Measurements from ENCODE around the gene KIF4A.
"Not testable (repeated sequence)": the region's sequence is repeated elsewhere in the genome, so short reads cannot be mapped to it uniquely, and the experiment has no call there.

The KIF4A gene

GRCh38 chrX:70280573-70280972 is 9.3 kb upstream of the KIF4A start:
- no peak for DNase-seq (ENCODE audit: extremely low read depth in 1 of 2, low read depth in 1 of 2)

DNA sequence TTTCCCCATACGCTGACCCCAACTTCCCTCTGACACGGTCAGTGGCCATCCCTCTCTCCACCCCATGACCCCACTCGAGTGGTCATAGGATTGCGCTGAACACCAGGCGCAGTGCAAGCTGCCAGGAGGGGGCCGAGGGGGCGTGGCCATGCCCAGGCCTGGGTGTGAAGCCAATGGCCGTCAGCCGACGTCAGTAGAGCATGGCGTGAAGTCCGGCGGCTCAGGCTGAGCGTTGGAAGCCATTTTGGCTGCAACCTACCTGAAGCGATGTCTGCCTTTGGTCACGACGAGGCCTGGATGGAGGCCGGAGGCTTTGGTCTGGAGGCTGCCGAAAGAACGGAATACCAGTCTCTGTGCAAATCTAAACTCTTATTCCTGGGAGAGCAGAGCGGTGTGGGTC is 8.0 kb upstream of the KIF4A start, which contains the start of gene RAB41:
Gene RAB41 (plus strand): TSS at position 222 of the 400 bp plus-strand sequence. CDS start 46 bp downstream, at position 268.
- no peak for DNase-seq (ENCODE audit: extremely low read depth in 1 of 2, low read depth in 1 of 2)

GRCh38 chrX:70289168-70289792 is 624 bp upstream of the KIF4A start:
- no peak for DNase-seq (ENCODE audit: extremely low read depth in 1 of 2, low read depth in 1 of 2)

GRCh38 chrX:70292788-70293187 is 2.9 kb downstream of the KIF4A start:
- no peak for DNase-seq (ENCODE audit: extremely low read depth in 1 of 2, low read depth in 1 of 2)

GRCh38 chrX:70293621-70294020 is 3.7 kb downstream of the KIF4A start:
- no peak for DNase-seq (ENCODE audit: extremely low read depth in 1 of 2, low read depth in 1 of 2)

DNA sequence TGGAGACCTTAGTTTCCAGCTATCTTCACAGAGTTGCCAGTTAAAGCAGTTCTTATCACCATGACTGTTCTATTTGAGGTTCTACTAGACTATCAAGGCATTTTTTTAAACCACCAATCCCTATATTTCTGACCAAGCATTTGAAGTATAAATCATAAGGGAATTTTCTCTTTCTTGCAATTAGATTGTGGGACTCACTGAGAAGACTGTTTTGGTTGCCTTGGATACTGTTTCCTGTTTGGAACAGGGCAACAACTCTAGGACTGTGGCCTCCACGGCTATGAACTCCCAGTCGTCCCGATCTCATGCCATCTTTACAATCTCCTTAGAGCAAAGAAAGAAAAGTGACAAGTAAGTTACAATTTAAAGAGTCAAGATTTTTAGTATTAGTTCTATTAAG is 11.8 kb downstream of the KIF4A start:
- no peak for DNase-seq (ENCODE audit: extremely low read depth in 1 of 2, low read depth in 1 of 2)

DNA sequence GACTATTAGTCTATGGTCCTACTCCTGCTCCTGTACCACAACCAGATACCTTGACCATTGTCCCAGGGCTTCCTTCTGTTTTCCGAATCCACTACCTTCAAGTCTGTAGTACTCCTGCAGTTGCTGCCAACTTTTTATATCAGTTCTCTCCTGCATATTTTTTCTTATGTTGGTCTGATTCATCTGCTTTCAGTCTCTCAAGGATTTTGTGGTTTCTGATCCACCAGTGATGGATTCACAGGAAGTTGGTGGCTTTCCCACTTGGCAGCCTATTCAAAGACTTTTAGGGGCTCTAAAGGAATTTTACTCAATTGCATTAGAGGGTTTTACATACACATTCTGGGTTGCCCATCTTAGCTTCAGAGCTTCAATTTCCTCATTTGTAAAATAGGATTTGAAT is 23.6 kb downstream of the KIF4A start:
- no peak for DNase-seq (ENCODE audit: extremely low read depth in 1 of 2, low read depth in 1 of 2)

DNA sequence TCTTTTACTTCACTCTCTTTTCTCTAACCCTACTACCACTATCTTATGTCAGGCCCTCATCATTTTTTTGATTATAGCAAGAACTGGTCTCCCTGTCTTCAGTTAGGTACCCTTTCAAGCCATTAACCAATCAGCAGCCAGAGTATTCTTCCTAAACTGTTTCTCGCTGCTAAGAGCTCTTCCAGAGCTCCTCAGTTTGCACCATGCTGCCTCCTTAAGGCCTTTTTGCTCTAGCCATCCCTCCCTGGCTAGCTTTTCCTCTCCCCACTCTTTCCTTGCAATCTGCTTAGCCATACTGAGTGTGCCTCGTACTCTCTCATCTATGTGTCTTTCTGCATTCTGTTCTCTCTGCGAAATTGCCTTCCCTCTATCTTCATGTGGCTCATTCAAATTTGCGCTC is 32.9 kb downstream of the KIF4A start:
- DNase-seq (ENCODE audit: extremely low read depth in 1 of 2, low read depth in 1 of 2) = no peak

GRCh38 chrX:70323628-70324027 is 33.7 kb downstream of the KIF4A start:
- DNase-seq (ENCODE audit: extremely low read depth in 1 of 2, low read depth in 1 of 2) = not testable (repeated sequence)

- DNase-seq (ENCODE audit: extremely low read depth in 1 of 2, low read depth in 1 of 2) = no peak
These were observed 34.4 kb downstream of the KIF4A start for GRCh38 chrX:70324326-70324725.

DNA sequence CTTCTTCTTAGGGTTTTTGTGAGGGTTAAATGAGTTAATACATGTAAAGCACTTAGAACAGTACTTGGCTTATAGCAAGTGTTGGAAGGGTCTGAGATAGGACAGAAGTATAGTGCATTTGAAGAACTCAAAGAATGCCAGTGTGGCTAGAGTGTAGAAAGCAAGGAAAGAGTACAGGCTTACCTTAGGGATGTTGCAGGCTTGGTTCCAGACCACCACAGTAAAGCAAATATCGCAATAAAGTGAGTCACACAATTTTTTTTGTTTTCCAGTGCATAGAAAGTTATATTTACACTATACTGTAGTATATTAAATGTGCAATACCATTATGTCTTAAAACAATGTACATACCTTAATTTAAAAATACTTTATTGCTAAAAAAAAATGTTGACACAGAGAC is 41.3 kb downstream of the KIF4A start:
- no peak for DNase-seq (ENCODE audit: extremely low read depth in 1 of 2, low read depth in 1 of 2)

- DNase-seq (ENCODE audit: extremely low read depth in 1 of 2, low read depth in 1 of 2) = no peak
These were observed 42.7 kb downstream of the KIF4A start for GRCh38 chrX:70332600-70332999.

DNA sequence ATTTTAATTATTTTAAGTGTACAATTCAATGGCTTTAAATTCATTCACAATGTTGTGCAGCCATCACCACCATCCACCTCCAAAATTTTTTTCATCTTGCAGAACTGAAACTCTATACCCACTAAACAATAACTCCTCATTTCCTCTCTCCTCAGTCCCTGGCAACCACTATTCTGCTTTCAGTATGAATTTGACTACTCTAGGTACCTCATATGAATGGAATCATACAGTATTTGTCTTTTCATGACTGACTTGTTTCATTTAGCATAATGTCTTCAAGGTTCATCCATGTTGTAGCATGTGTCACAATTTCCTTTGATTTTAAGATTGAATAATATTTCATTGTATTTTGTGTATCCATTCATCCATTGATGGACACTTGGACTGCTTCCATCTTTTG is 46.9 kb downstream of the KIF4A start:
- no peak for DNase-seq (ENCODE audit: extremely low read depth in 1 of 2, low read depth in 1 of 2)

DNA sequence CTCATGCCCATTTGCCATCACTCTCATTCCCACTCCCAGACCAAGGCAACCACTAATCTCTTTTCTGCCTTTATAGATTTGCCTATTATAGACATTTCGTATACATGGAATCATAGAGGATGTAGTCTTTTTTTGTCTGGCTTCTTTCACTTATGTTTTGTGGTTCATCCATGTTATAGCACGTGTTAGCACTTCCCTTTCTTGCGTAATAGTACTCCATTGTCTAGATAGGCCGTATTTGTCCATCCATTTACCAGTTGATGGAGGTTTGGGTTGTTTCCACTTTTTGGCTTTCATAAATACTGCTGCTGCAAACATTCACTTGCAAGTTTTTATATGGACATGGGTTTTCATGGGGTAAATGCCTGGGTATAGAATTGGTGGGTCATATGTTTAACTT is 48.4 kb downstream of the KIF4A start:
- DNase-seq (ENCODE audit: extremely low read depth in 1 of 2, low read depth in 1 of 2) = no peak

DNA sequence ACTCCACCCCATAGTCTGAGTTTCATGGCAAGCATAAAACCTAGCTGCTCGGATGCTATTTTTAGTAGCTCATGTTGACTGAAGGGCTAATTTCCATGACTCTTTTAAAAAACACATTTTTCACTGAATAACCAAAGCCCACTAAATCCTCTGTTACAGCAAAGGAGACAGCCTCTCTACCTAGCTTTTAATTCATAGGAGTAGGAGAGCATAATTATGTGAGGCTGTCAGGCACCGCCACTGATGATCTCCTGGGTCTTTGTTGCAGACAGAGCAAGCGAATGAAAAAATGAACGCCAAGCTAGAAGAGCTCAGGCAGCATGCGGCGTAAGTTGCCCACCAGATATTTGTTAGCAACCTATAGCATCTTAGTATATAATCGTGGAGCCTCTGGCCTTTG is 53.5 kb downstream of the KIF4A start:
- no peak for DNase-seq (ENCODE audit: extremely low read depth in 1 of 2, low read depth in 1 of 2)

DNA sequence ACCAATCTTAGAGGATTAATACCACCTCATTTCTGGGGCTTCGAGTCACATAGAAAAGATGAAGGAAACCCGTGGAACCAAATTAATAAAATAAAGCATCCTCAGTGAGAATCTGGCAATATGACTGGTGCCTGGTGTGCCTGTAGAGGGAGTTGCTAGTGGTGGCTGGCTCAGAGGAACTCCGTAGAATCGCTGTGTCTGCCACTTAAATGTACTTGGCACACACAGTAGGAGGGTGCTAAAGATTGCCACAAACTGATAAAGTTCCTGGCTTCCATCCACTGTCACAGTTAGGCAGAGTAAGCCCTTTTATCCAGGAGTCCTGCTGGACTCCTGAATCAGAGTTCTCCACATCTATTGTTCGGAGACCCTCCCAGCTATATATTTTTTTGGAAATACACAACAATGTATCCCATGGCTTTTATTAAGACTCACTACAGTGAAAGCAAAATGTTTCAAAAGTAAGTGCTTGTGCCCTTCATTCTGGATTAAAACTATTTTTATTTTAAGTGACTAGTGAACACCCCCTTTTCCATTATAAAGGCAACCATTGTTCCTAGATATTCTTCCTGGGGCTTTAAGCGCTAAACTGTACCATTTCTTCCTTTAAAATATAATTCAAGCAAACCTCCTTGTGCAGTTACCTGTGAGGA is 56.6 kb downstream of the KIF4A start:
- no peak for DNase-seq (ENCODE audit: extremely low read depth in 1 of 2, low read depth in 1 of 2)

GRCh38 chrX:70348825-70349224 is 58.9 kb downstream of the KIF4A start:
- DNase-seq (ENCODE audit: extremely low read depth in 1 of 2, low read depth in 1 of 2) = not testable (repeated sequence)

DNA sequence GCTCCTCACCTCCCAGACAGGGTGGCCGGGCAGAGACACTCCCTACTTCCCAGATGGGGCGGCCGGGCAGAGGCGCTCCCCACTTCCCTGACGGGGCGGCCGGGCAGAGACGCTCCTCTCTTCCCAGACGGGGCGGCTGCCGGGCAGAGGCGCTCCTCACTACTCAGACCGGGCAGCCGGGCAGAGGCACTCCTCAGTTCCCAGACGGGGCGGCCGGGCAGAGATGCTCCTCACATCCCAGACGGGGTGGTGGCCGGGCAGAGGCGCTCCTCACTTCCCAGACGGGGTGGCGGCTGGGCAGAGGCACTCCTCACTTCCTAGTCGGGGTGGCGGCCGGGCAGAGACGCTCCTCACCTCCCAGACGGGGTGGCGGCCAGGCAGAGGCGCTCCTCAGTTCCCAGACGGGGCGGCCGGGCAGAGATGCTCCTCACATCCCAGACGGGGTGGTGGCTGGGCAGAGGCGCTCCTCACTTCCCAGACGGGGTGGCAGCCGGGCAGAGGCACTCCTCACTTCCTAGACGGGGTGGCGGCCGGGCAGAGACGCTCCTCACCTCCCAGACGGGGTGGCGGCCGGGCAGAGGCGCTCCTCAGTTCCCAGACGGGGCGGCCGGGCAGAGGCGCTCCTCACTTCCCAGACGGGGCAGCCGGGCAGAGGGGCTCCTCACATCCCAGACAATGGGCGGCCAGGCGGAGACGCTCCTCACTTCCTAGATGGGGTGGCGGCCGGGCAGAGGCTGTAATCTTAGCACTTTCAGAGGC is 59.6 kb downstream of the KIF4A start:
- not testable (repeated sequence) for DNase-seq (ENCODE audit: extremely low read depth in 1 of 2, low read depth in 1 of 2)

DNA sequence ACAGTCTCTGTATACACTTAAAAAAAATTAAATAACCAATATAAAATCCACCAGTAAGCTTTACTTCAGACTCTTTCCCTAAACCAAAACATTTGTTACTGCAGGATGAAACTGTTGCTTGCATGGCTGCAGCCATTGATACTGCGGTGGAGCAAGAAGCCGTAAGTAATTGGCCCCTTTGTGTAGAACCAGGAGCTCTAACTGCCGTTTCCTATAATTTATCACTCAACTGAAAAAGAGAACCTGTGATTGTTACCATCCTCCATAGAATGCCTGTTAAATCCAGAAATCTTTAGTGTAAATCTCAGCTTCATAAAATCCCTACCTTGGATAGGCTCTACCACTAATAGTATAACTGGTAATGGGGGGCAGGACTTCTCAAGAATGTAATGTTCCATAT is 62.6 kb downstream of the KIF4A start:
- no peak for DNase-seq (ENCODE audit: extremely low read depth in 1 of 2, low read depth in 1 of 2)

DNA sequence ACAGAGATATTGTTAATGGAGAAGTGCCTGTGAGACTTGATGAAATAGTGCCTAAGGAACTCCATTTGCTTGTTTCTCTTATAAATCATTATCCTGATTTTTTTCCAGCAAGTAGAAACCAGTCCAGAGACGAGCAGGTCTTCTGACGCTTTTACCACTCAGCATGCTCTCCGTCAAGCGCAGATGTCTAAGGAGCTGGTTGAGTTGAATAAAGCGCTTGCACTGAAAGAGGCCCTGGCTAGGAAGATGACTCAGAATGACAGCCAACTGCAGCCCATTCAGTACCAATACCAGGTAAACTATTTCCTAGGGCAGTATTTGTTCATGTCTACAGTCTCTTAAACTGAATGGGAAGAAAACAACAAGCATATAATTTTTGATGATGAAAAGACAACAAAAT is 63.6 kb downstream of the KIF4A start:
- DNase-seq (ENCODE audit: extremely low read depth in 1 of 2, low read depth in 1 of 2) = no peak

- DNase-seq (ENCODE audit: extremely low read depth in 1 of 2, low read depth in 1 of 2) = no peak
These were observed 64.8 kb downstream of the KIF4A start for GRCh38 chrX:70354716-70355115.

DNA sequence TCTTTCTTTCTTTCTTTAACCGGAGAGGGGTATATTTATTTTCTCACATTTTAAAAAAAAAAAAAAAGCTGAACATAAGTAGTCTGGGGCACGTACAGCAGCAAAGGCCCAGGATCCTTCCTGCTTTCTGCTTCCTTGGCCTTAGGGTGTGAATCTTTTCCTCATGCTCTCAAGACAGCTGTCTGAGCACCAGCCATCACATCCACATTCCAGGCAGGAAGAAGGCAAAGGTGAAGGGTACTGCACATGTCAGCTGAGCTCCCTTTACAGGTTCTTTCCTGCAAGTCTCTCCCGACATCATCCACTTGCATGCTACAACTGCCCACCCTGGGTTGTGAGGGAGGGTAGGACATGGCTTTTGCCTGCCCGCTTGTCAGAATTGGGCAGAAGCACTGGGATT is 69.6 kb downstream of the KIF4A start:
- no peak for DNase-seq (ENCODE audit: extremely low read depth in 1 of 2, low read depth in 1 of 2)

Data from stimulated activated CD8-positive, alpha-beta memory T cell treated with anti-CD3 and anti-CD28 coated beads, Interleukin-7, amount 100 ng/mL, for 48 hours (primary cell).